ENCODE data around the gene LRRTM3.

DNA sequence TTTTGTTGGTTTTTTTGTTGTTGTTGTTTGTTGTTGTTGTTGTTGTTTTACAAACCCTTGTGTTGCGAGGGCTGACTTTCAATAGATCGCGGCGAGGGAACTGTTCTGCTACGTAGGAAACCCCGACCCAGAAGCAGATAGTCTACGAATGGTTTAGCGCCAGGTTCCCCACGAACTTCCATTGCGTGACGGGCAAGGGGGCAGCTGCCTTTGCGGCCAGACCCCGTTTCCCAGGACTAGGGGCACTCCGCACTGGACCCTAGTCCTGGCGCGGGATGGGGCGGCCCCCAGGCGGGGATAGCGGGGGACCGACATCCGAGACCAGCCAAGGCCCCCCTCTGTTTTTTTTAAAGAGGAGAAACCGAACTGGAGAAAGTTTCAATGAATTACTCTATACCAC, 119.6 kb downstream of the LRRTM3 start:
- TF ChIP-seq POLR2AphosphoS5 (IDR thresholded peaks at IDR 0.05), result no peak
- TF ChIP-seq, protein P1, sequence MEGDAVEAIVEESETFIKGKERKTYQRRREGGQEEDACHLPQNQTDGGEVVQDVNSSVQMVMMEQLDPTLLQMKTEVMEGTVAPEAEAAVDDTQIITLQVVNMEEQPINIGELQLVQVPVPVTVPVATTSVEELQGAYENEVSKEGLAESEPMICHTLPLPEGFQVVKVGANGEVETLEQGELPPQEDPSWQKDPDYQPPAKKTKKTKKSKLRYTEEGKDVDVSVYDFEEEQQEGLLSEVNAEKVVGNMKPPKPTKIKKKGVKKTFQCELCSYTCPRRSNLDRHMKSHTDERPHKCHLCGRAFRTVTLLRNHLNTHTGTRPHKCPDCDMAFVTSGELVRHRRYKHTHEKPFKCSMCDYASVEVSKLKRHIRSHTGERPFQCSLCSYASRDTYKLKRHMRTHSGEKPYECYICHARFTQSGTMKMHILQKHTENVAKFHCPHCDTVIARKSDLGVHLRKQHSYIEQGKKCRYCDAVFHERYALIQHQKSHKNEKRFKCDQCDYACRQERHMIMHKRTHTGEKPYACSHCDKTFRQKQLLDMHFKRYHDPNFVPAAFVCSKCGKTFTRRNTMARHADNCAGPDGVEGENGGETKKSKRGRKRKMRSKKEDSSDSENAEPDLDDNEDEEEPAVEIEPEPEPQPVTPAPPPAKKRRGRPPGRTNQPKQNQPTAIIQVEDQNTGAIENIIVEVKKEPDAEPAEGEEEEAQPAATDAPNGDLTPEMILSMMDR (IDR thresholded peaks at IDR 0.05 in 8 of 11, conservative IDR thresholded peaks at IDR 0.05 in 3 of 11), result no peak

All from spleen (tissue), 7 donors.